ENCODE results near the gene LIPG.
"Not testable (repeated sequence)": the region's sequence is repeated elsewhere in the genome, so short reads cannot be mapped to it uniquely, and the experiment has no call there.

The LIPG gene

DNA sequence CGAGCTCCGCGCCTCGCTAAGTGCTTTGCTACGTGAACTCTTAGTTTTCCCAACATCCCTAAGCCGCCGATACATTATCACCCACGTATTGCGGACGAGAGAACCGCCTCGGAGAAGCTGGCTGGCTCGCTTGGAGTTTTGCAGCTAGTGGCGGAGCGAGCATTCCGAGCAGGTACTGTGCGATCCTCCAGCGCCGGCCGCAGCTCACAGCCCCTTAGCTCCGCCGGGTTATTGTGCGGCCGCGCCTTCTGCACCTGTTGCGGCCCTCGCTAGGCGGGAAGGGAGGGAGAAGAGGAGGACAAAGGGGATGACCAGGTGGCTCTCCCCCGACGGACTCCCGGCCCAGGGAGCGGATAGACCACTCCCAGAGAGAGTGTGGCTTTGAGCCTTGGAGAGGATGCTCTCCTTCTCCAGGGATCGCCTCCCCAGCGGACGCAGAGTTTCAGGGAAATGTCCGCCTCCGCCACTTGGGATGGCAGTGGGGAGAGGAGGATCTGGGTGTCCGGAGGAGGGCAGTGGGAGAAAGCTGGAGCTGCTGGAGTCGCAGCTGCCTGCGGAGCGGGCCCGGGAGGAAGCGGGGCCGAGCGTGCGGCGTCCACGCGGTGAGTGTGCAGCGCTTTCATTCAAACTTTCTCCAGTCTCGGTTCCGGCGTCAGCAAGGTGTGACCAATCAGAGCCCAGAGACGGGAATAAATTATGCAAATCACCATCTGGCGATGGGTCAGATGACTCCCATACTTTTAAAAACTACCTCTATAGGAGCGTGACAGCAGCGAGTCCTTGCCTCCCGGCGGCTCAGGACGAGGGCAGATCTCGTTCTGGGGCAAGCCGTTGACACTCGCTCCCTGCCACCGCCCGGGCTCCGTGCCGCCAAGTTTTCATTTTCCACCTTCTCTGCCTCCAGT lies at the start of gene LIPG:
TSS of gene LIPG (plus strand) at position 769 of the 905 bp plus-strand sequence. CDS start 252 bp downstream, outside the sequence.
- no peak for FAIRE-seq
- peak; percentile 31 for DNase-seq (ENCODE audit: insufficient read length, low spot score)

DNA sequence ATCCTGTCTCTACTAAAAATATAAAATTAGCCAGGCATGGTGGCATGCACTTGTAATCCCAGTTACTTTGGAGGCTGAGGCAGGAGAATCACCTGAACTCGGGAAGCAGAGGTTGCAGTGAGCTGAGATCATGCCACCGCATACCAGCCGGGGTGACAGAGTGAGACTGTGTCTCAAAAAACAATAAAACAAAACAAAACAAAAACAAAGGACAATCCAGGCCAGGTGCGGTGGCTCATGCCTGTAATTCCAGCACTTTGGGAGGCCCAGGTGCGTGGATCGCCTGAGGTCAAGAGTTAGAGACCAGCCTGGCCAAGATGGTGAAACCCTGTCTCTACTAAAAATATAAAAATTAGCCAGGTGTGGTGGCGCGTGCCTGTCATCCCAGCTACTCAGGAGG lies 49.0 kb upstream of the LIPG start:
- not testable (repeated sequence) for DNase-seq (ENCODE audit: insufficient read length, low spot score); FAIRE-seq

DNA sequence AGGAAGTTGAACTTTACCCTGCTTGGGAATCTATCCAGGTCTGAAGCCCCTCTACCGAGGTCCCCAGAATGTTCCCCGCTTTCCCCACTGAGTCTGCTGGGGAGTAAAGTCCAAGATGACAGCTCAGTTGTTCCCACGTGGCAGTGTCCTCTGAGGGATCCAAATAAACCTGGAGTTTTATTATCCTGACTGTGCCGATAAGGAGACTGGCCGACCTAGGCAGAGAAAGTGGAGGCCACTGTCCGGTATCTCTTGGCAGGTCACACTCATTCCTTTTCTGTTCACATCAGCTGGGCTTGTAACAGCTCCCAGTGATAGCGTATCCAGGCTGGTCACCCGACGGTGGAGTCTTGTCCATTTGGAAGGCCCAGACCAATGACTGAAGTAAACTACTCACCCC lies 47.3 kb upstream of the LIPG start:
- FAIRE-seq = no peak
- no peak for DNase-seq (ENCODE audit: insufficient read length, low spot score)

DNA sequence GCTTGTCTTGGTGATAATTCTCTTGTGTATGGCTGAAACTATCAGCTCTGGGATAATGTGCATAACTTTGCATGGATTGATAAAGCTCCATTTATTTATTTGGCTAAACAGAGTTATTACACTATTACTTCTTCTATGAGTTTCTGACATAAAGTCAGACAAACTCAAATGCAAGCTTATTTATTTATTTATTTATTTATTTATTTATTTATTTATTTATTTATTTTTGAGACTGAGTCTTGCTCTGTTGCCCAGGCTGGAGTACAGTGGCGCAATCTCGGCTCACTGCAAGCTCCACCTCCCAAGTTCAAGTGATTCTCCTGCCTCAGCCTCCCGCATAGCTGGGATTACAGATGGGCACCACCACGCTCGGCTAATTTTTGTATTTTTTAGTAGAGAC lies 46.9 kb upstream of the LIPG start:
- not testable (repeated sequence) for FAIRE-seq

DNA sequence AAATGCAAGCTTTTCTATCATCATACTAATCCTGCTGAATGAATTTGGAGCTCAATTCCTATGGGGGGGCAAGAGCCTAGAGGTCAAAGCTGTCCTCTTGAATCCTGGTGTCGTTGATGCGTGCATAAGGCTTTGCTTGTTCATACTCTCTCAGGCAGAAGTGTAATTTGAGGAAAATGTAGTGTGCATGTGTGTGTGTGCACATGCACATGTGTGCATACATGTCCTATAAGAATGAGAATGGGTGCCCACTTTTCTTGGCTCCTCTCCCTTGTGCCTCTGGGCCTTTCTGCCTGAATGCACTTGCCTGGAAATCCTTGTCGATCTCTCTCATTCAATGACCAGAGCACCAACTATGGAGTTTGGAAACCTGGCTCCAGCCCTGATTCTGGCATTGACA lies 46.3 kb upstream of the LIPG start:
- no peak for FAIRE-seq
- no peak for DNase-seq (ENCODE audit: insufficient read length, low spot score)

More for the DNA sequence above, 46.9 kb upstream of the LIPG start:
- not testable (repeated sequence) for DNase-seq (ENCODE audit: insufficient read length, low spot score)

DNA sequence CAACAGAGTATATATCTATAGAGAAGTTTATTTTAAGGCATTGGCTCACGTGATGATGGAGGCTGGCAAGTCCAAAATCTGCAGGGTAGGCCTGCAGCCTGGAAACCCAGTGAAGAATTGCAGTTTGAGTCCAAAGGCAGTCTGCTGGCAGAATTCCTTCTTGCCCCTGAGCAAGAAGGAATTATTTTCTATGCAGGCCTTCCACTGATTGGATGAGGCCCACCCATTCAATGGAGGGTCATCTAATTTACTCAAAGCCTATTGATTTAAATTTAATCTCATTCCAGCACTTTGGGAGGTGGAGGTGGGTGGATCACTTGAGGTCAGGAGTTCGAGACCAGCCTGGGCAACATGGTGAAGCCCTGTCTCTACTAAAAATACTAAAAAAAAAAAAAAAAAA lies 44.4 kb upstream of the LIPG start:
- no peak for FAIRE-seq
- no peak for DNase-seq (ENCODE audit: insufficient read length, low spot score)

DNA sequence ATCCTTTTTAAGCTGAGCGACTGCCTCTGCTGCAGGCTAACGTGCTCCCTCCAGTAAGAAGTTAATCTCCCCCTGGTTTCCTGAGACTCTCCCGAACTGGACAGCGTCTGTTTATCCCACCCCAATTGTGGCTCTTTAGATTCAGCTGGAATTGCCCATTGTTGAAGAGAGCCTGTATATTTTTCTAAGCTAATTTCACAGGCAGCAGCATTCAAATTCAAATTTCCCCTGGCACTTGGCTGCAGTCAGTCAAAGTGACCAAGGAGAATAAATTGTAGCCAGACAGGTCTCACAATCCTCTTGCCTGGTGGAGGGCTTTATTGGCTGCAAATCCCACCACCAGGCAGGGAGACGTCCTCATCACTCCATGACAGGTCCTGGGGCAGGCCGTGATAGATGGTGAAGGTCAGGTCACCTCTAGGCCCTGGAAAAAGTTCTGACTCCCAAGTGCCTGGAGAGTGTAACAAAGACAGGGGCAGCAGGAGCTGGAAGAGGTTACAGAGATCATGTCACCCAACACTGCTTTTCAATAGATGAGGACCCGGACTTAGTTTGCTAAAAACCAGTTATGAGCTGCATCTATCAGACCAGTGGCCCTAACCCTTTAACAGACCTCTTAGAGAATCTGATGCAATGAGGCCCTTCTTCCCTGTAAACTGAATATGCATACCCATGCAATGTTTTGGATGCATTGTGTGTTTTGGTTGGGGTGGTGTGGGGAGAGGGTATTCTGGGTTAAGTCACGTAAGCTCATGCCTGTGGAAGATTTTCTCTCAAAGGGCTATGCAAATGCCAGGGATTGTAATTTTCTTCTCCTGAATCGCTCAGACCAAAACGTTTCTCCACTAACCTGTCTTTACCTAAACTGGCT lies 42.5 kb upstream of the LIPG start:
- FAIRE-seq (no peak), DNase-seq (ENCODE audit: insufficient read length, low spot score) (no peak)

DNA sequence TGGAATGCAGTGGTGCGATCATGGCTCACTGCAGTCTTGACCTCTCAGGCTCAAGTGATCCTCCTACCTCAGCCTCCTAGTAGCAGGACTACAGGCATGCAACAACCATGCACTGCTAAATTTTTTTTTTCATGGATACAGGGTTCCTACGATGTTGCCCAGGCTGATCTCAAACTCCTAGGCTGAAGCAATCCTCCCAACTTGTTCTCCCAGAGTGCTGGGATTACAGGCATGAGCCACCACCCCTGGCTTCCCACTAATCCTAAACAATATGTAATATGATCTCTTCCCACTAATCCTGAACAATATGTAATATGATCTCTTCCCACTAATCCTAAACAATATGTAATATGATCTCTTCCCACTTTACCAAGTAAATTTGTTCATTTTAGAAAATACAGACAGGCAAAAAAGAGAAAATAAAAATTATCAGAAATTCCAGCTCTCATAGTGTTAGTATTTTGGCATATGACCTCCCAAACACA lies 41.2 kb upstream of the LIPG start:
- DNase-seq (ENCODE audit: insufficient read length, low spot score) = no peak
- FAIRE-seq = no peak

DNA sequence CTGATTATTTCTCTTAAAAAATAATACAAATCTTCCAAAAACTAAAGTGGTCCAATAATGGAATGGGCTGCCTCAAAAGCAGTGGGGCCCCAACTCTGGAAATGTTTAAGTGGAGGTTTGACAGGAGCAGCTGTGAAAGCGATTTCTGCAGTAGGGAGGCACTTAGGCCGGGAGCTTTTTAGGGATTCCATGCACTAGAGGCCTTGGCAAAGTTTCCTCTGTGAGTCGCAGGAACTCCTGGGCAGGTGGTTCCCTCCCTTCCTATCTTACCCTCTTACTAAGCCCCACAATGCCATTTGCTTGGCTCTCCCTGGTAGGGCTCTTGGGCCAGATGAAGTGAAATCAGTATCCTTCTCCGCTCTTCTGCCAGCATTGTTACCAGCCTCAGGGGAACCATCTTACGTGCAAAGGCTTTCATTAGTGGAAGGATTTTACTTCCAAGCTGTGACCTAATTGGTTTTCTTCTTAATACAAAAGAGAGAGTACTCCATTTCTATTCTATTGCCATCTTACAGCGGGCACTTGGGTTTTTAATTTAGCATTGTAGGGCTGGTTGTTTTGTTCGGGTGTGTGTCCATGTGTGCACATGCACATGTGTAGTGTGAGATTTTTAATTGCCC lies 40.5 kb upstream of the LIPG start:
- no peak for DNase-seq (ENCODE audit: insufficient read length, low spot score)
- no peak for FAIRE-seq

DNA sequence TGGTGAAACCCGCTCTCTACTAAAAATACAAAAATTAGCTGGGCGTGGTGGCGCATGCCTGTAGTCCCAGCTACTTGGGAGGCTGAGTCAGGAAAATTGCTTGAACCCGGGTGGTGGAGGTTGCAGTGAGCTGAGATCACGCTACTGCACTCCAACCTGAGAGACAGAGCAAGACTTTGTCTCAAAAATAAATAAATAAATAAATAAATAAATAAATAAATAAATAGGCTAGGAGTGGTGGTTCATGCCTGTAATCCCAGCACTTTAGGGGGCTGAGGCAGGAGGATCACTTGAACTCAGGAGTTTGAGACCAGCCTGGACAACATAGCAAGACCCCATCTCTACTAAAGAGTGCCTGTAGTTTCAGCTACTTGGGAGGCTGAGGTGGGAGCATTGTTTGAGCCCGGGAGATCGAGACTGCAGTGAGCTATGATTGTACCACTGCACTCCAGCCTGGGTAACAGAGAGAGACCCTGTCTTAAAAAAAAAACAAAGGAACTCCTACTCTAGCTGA lies 38.2 kb upstream of the LIPG start:
- not testable (repeated sequence) for DNase-seq (ENCODE audit: insufficient read length, low spot score); FAIRE-seq

DNA sequence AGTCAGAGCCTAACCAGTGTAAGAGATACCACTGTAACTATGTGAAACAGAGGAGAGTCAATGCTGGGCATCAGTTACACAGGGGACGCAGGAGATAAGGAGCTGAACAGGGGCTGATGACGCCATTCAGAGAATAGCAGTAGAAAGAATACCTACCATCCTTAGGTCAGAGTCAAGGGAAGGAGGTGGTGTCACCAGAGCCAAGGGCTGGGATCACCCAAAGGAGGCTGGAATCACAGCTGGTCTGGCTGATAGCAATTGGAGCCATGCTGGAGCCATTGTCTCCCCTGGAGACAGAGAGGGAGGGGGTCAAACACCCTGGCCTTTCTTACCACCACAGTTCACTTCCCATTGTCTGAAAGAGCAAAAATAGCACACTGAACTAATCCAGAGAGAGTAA lies 37.5 kb upstream of the LIPG start:
- DNase-seq (ENCODE audit: insufficient read length, low spot score) = no peak
- no peak for FAIRE-seq

DNA sequence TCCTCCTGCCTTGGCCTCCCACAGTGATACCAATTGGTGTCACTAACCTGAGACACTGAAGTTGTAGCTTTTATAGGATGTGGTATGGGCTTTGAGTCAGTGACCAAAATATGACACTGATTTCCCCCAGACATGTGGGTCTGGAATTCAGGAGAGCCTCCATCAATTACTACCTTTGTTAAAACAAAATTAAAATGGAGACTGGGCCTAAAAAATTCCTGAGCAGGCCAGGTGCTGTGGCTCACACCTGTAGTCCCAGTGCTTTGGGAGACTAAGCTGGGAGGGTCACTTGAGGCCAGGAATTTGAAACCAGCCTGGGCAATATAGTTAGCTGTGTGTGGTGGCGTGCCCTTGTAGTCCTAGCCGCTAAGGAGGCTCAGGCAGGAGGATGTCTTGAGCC lies 36.9 kb upstream of the LIPG start:
- DNase-seq (ENCODE audit: insufficient read length, low spot score) (no peak), FAIRE-seq (no peak)

DNA sequence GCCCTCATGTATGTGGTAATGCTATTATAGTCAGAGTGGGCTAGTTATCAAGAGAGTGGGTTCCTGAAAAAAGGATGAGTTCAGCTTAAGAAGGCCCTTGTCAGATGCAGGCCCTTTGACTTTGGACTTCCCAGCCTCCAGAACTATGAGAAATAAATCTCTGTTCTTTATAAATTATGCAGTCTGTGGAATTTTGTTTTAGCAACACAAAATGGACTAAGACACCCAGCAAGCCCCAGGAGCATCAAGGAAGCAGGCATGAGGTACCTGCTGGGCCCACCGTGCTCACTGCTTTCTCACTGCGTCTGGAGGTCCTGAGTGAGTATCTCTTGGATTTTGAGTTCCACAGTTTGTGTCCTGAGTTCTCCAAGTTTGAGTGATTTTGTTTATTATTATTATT lies 35.9 kb upstream of the LIPG start:
- no peak for FAIRE-seq
- no peak for DNase-seq (ENCODE audit: insufficient read length, low spot score)

DNA sequence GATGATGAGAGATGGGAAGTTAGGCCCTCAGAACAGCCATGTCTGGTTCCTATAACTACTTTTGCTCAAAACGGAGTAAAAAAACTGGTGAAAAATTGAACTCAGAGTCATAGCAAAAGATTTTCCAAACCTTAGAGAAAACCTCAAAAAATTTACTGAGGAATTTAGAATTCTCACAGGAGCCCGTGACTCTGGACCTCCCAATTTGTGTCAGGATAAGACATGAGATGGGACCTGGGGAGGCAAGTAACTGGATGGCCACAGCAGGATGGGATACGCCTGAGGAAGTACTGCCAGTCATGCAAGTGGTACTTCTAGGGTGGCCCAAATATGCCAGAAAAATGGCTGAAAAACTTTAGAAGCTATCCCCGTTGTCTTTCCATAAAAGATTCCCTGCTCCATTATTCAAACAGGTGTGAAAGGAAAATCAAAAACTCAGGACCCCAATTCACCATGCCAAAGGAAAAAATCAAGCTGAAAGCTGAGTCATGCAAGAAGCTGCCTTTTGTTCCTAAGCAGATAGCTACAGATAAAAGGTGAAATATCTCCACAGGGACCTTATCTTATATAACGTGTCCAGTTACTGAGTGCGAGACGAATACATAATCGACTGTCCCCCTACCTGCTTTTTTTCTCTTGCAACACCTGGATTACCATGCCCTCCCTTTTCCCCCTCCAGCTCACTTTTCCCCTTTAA lies 34.1 kb upstream of the LIPG start:
- no peak for FAIRE-seq
- DNase-seq (ENCODE audit: insufficient read length, low spot score) = no peak

DNA sequence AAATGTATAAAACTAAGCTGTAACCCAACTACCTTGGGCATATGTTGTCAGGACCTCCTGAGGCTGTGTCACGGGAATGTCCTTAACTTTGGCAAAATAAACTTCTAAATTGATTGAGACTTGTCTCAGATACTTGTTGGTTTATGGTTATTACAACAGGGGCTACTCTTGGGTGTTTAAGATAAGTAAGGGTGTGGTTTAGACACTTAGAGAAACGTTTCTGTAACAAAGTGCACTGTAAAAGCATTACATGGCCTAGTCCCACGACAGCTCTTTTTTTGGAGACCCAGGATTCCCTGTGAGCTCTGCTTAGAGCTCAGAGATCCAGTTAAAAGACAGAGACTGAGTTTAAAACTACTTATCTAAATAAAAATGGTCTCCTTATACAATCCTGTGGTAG lies 32.3 kb upstream of the LIPG start:
- no peak for DNase-seq (ENCODE audit: insufficient read length, low spot score)
- FAIRE-seq = no peak

DNA sequence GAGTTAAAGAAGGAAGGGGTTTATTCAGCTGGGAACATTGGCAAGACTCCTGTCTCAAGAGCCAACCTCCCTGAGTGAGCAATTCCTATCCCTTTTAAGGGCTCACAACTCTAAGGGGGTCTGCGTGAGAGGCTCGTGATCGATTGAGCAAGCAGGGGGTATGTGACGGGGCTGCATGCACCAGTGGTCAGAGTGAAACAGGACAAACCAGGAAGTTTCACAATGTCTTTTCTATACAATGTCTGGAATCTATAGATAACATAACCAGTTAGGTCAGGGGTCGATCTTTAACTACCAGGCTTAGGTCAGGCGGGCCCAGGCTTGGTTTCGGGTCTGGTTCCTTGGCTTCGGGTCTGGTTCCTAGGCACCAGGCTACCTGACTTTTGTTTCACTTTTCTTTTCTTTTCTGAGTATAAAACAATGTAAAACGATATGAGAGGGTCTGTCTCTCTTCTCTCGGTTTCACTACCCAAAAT lies 30.1 kb upstream of the LIPG start:
- no peak for DNase-seq (ENCODE audit: insufficient read length, low spot score)
- no peak for FAIRE-seq

DNA sequence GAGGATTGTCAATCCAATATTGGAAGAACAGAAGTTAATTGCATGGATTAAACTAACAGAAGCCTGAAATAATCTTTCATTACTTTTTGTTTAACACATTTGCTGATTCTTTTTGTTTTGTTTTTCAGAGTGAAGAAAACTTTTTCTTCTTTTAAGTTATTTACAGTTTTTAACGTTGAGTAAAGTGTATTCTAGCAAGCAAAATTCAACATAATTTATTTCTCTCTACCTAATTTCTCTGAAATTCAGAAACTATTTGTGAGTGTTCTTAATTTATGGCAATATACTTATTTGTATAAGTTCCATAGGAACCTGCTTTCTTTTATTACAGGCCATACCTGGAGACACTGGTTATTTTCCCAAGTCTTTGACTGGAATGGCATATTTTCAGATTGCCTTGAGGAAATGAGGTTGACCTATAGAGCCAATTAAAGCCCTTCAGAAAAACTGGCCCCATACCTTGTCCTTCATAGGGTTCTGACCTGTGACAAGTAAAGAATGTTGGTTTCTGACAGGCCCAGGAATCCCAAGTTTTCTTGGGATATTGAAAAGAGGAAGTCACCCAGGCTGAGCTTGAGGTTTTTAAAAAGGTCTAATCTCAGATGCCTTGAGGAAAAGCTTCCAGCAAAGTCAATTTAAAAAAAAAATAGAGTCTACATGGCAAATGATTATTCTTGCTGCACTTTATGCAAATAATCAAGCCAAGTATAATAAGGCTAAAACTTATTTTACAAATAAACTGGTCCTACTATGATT lies 26.8 kb upstream of the LIPG start:
- no peak for DNase-seq (ENCODE audit: insufficient read length, low spot score)
- no peak for FAIRE-seq

DNA sequence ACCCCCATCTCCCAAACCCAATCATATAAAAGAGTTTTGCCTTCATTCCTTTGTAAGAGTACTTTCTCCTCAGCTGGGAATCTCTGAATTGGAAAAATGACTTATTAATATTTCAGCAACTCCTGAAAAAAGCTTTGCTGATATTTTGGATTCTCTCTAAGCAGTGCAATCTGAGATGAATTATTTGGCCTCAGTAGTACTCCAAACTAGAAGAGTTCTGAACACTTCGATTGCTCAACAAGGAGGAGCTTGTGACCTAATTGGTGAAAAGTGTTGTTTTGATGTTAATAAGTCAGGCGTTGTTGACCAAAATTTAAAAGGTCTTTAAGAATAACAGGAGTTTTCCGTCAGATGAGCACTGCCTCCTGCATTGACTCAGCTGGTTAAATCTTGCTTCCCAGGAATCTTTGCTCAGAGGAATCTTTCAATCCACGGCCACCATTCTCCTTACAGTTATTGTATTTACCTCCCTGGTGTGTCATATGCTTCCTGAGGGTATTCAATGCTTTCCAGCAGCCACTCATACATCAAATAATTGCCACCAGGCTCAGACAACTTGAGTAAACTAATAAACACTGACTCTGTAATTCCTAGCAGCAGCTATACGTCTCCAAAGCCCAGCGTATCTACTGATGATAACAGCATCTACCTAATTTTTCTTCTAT lies 24.5 kb upstream of the LIPG start:
- no peak for DNase-seq (ENCODE audit: insufficient read length, low spot score)

DNA sequence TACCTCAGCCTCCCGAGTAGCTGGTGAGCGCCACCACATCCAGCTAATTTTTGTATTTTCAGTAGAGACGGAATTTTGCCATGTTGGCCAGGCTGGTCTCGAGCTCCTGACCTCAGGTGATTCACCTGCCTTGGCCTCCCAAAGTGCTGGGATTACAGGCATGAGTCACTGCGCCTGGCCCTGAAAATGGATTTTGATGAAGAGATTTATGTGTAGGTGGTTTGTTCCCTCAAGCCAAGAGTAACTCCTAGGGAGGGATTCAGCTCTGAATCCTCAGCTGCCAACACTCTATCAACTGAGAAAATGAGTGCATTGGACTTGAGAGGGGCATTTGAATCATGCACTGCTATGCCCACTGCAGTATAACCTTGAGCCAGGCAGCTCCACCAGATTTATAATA lies 17.5 kb upstream of the LIPG start:
- DNase-seq (ENCODE audit: insufficient read length, low spot score) = no peak
- no peak for FAIRE-seq

More for the DNA sequence above, 24.5 kb upstream of the LIPG start:
- no peak for FAIRE-seq

Measured in HTR-8/SVneo (cell line).